Pancreas (tissue), 10 donors: ENCODE data around the gene MGMT. TPM values are rescaled to one million over a fixed set of nuclear protein-coding genes. Genes with fewer than 3 reads are reported as not detected.

Experiments used
- ATAC-seq, 4 donors: fragments of 200-7000 bp; cut with Tn5 transposase; one replicate each; pipeline versions ENCODE4 v1.8.0 to v1.9.1; 2020; ENCODE audit warnings: mild to moderate bottlenecking in 4 of 4, moderate library complexity in 4 of 4
- DNase-seq, 6 donors: peaks; one replicate each; pipeline ENCODE4 v3.0.0-alpha.2; 2020
- FAIRE-seq: peaks from 2 replicates; lab custom pipeline; 2012; peaks lifted over from hg19 to GRCh38; lab: Jason Lieb, UNC
- H3K27ac ChIP-seq, 4 donors: fragments of 200-600 bp; sonication (generic); 1 replicate in 3 of 4; 2 replicates in 1 of 4; pipeline versions ENCODE4 v1.5.0 to v1.8.0; 2020
- H3K27me3 ChIP-seq, 4 donors: fragments of 200-600 bp; one replicate each; pipeline ENCODE4 v1.8.0; 2021
- H3K36me3 ChIP-seq, 3 donors: fragments of 200-600 bp; sonication (generic) in 1 of 3; one replicate each; pipeline versions ENCODE4 v1.5.0 to v1.8.0; 2020 to 2021
- H3K4me1 ChIP-seq, 3 donors: fragments of 200-600 bp; one replicate each; pipeline ENCODE4 v1.8.0; 2021
- H3K4me3 ChIP-seq, 4 donors: fragments of 200-600 bp; sonication (generic) in 2 of 4; one replicate each; pipeline versions ENCODE4 v1.5.0 to v1.8.0; 2020 to 2021
- H3K9me3 ChIP-seq, 4 donors: fragments of 200-600 bp; one replicate each; pipeline ENCODE4 v1.8.0; 2021
- WGBS, 2 donors: extraction: QIAGEN DNeasy Blood & Tissue Kit; methylation state at CpG; one replicate each; pipeline ENCODE4 v1.1.7; 2013; 5-methylcytosine and 5-hydroxymethylcytosine counted together
- intact Hi-C, 3 donors: fragments of 100-400 bp; cut with DNase I; formaldehyde crosslinking; loops; one replicate each; pipeline versions ENCODE4 v1.11.1 to v1.14.2; 2022
- polyA plus RNA-seq, 2 donors: library from polyadenylated mRNA; stranded (reverse); fragments of 200-250 nt; gene quantifications; one replicate each; pipeline ENCODE4 v1.2.3, GENCODE V29; 2013
- total RNA-seq, 6 donors: library from RNA; stranded (reverse); fragmentation: NEBNext Ultra II Directional in 4 of 6; extraction: Animal tissue kit (Norgen Biotek cat#: 25700) in 4 of 6; gene quantifications; one replicate each; pipeline versions ENCODE4 v1.2.1 to v1.2.4, GENCODE V29; 2021 to 2023
- TF ChIP-seq, protein P1 (sequence below), 4 donors: fragments of 200-600 bp; sonication (generic) in 3 of 4; IDR thresholded peaks; one replicate each; pipeline versions ENCODE4 v1.5.0 to v1.8.0; 2021; ENCODE audit warnings: antibody characterized with exemption in 4 of 4
- donor health status: healthy with polysubstance abuse.
- donor health status: DM: no; HTN: no; CAD: no; lungs with moderate emphysema.
- donor health status: DM: no; HTN: no; CAD: no.
- donor health status: control.
- donor health status: control.
- donor health status: Bipolar disorder and iron deficiency.
- donor health status: DM: yes; HTN: yes; CAD: no.
- donor health status: DM: no; HTN: no; CAD: no.
- donor health status: DM: no; HTN: no; CAD: no.
- donor health status: DM: yes; HTN: yes; CAD: no.

MGMT gene
- total and polyA plus RNA-seq, 8 donors = 9.1 to 18.6 (median 12.0) TPM

DNA sequence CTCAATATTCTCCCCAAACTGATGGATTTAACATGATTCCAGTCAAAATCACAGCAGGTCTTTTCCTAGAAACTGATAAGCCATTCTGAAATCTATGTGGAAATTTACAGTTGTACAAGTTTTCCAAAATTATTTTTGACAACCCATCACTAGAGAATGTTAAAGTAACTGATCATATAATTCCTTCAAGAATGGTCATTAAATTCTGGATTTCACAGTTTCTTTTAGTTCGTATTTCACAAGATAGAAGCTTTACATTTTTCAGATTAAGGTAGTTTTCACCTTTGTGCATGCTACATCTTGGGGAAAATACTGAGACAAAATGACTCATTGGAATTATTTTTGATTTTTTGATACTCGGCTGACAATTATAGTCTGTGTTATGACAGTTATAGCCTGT is 174.3 kb downstream of the MGMT start:
- no peaks in the 10 kb centered on the region for H3K4me1 ChIP-seq
- ATAC-seq (no peak), DNase-seq (no peak), FAIRE-seq (no peak)
- no peaks in the 10 kb centered on the region for H3K27me3 ChIP-seq
- H3K9me3 ChIP-seq = no peaks in the 10 kb centered on the region
- 92 to 98% methylated on average over 2 of the region's 2 CpGs for WGBS, 2 donors
- H3K36me3 ChIP-seq = no peaks in the 10 kb centered on the region
- TF ChIP-seq, protein P1, sequence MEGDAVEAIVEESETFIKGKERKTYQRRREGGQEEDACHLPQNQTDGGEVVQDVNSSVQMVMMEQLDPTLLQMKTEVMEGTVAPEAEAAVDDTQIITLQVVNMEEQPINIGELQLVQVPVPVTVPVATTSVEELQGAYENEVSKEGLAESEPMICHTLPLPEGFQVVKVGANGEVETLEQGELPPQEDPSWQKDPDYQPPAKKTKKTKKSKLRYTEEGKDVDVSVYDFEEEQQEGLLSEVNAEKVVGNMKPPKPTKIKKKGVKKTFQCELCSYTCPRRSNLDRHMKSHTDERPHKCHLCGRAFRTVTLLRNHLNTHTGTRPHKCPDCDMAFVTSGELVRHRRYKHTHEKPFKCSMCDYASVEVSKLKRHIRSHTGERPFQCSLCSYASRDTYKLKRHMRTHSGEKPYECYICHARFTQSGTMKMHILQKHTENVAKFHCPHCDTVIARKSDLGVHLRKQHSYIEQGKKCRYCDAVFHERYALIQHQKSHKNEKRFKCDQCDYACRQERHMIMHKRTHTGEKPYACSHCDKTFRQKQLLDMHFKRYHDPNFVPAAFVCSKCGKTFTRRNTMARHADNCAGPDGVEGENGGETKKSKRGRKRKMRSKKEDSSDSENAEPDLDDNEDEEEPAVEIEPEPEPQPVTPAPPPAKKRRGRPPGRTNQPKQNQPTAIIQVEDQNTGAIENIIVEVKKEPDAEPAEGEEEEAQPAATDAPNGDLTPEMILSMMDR (IDR thresholded peaks at IDR 0.05) = no peak
- no peak overlapping the region for H3K27ac ChIP-seq
- no peak overlapping the region for H3K4me3 ChIP-seq
- intact Hi-C loops = no loop called here

DNA sequence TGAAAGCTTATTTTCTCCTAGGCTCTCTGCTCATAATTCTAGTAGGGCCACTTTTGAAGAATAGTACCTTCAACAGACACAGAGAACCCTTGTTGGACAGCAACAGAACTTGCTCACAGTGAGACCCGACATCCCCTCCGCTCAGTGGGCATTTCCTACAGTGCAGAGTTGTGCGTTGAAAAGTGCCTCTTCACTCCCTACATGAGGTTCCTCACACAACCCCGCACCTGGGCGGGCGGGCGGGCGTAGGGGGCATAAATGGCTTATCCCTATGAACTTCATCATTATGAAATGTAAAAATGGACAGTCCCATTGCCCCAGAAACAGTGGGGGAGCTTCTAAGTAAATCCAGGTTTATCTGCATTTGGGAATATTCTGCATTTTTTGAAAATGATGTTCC is 174.9 kb downstream of the MGMT start:
- 74 to 88% methylated on average over 8 of the region's 8 CpGs for WGBS, 2 donors
- H3K9me3 ChIP-seq = no peaks in the 10 kb centered on the region
- H3K4me3 ChIP-seq = no peak overlapping the region
- H3K36me3 ChIP-seq = no peaks in the 10 kb centered on the region
- no peak overlapping the region for H3K27ac ChIP-seq
- ATAC-seq = no peak
- DNase-seq = no peak
- no peaks in the 10 kb centered on the region for H3K4me1 ChIP-seq
- intact Hi-C loops = no loop called here
- H3K27me3 ChIP-seq = no peaks in the 10 kb centered on the region
- FAIRE-seq = no peak
- TF ChIP-seq, protein P1 (IDR thresholded peaks at IDR 0.05) = no peak

DNA sequence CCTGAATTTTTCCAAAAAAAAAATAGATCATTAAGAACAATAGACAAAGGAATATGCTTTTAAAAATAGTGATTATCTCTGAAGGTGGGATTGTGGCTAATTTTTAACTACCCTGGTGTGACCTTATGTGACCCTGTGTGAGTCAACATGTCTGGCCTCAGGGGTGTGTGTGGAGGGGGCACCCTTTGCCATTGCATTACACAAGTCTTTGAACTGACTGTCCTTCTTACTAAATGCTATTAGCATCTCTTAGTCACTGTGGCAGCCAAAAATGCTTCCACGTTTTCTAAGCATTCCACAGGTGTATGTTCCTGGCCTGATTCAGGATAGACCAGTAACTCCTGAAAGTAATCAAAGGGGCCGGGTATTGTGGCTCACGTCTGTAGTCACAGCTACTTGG is 175.4 kb downstream of the MGMT start:
- DNase-seq (no peak), FAIRE-seq (no peak), ATAC-seq (peak in 3 of 4 donors; percentile 23 to 64 (median 30))
- Histone ChIP-seq H3K27me3 (no peaks in the 10 kb centered on the region), H3K9me3 (no peaks in the 10 kb centered on the region), H3K27ac (no peak overlapping the region), H3K36me3 (no peaks in the 10 kb centered on the region), H3K4me1 (no peaks in the 10 kb centered on the region), H3K4me3 (no peak overlapping the region)
- TF ChIP-seq, protein P1 (IDR thresholded peaks at IDR 0.05) = no peak
- 71 to 72% methylated on average over 3 of the region's 3 CpGs for WGBS, 2 donors
- intact Hi-C loops = no loop called here

DNA sequence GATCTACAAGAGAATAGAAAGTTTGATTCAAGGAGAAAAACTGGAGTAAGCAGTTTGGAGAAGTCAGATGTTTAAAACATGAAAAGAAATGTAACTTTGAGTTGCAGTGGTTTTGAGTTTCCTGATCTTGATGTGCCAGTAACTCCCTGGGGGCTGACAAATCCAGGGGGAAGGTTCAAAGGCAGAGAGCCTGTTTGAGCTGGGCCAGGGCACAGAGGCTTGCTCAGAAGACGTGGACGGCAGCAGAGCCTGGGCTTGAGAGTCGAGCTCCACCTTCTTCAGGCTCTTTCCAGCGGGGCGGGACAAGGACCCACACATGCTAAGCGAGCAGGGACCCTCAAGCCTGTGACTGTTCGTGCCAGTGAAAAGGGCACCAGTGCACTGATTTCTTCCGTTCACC is 176.2 kb downstream of the MGMT start:
- Histone ChIP-seq H3K27me3 (no peaks in the 10 kb centered on the region), H3K27ac (no peak overlapping the region), H3K4me3 (no peak overlapping the region), H3K36me3 (no peaks in the 10 kb centered on the region), H3K4me1 (no peaks in the 10 kb centered on the region), H3K9me3 (no peaks in the 10 kb centered on the region)
- 86 to 94% methylated on average over 8 of the region's 8 CpGs for WGBS, 2 donors
- intact Hi-C loops = no loop called here
- FAIRE-seq (no peak), DNase-seq (no peak), ATAC-seq (no peak)
- TF ChIP-seq, protein P1 (IDR thresholded peaks at IDR 0.05) = no peak

DNA sequence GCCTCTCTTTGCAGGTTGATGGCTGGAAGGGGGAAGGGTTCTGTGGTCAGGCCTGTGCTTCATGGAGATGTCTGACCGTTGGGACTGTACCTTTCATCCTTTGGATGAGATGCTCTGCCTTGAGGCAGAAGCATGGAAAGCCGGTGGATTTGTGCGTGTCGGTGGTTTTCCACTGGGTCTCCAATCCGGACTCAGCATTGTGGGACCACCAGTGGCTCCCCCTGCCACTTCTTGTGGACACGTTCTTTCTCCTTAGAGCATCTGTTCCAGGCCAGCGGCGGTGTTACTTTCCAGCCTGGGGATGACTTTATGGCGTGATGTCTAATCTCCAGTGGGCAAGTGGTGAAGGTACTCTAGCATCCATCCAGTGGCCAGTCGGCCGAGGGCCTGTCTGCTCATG is 178.4 kb downstream of the MGMT start:
- whole genome bisulfite sequencing, 2 donors = 96 to 98% methylated on average over 11 of the region's 11 CpGs
- FAIRE-seq = no peak
- intact Hi-C loops = no loop called here

More for the DNA sequence above, 178.4 kb downstream of the MGMT start:
- H3K36me3 ChIP-seq = no peaks in the 10 kb centered on the region
- DNase-seq = no peak
- H3K4me1 ChIP-seq = no peaks in the 10 kb centered on the region
- no peaks in the 10 kb centered on the region for H3K9me3 ChIP-seq
- TF ChIP-seq, protein P1 (IDR thresholded peaks at IDR 0.05) = no peak
- no peak overlapping the region for H3K4me3 ChIP-seq
- H3K27ac ChIP-seq = no peak overlapping the region
- no peaks in the 10 kb centered on the region for H3K27me3 ChIP-seq
- ATAC-seq = no peak
